Hepatocyte (in vitro differentiated cells): Measurements from ENCODE around the gene BDKRB1. TPM values are rescaled to one million over a fixed set of nuclear protein-coding genes. Genes with fewer than 3 reads are reported as not detected.

Experiments used
- DNase-seq: peaks from one replicate; pipeline ENCODE4 v3.0.0-alpha.2; 2016; ENCODE audit warnings: low spot score
- H2AFZ ChIP-seq: fragments of 200-600 bp; sonication (generic); 2 replicates; pipeline ENCODE4 v1.6.0; 2016; ENCODE audit warnings: antibody characterized with exemption, mild to moderate bottlenecking
- H3K27ac ChIP-seq: fragments of 200-600 bp; sonication (generic); 2 replicates; pipeline ENCODE4 v1.5.1; 2016; ENCODE audit warnings: mild to moderate bottlenecking
- H3K27me3 ChIP-seq: fragments of 200-600 bp; sonication (generic); 2 replicates; pipeline ENCODE4 v1.6.1; 2016
- H3K36me3 ChIP-seq: fragments of 200-600 bp; sonication (generic); replicated peaks from 2 replicates; pipeline ENCODE4 v1.5.1; 2016; ENCODE audit warnings: low read depth; ENCODE audit not compliant: insufficient read depth
- H3K4me1 ChIP-seq: fragments of 200-600 bp; sonication (generic); 2 replicates; pipeline ENCODE4 v1.5.1; 2016; ENCODE audit warnings: mild to moderate bottlenecking, moderate library complexity; ENCODE audit not compliant: insufficient read depth
- H3K4me2 ChIP-seq: fragments of 200-600 bp; sonication (generic); 2 replicates; pipeline ENCODE4 v1.6.0; 2016
- H3K4me3 ChIP-seq: fragments of 200-600 bp; sonication (generic); 2 replicates; pipeline ENCODE4 v1.5.1; 2016; ENCODE audit warnings: mild to moderate bottlenecking
- H3K79me2 ChIP-seq: fragments of 200-600 bp; sonication (generic); 2 replicates; pipeline ENCODE4 v1.6.0; 2017; ENCODE audit warnings: mild to moderate bottlenecking
- H3K9me2 ChIP-seq: fragments of 200-600 bp; sonication (generic); replicated peaks from 2 replicates; pipeline ENCODE4 v1.6.0; 2017; ENCODE audit warnings: mild to moderate bottlenecking; ENCODE audit not compliant: insufficient read depth
- H3K9me3 ChIP-seq: fragments of 200-600 bp; sonication (generic); 2 replicates; pipeline ENCODE4 v1.5.1; 2016; ENCODE audit warnings: low read depth, mild to moderate bottlenecking
- H4K20me1 ChIP-seq: fragments of 200-600 bp; sonication (generic); 2 replicates; pipeline ENCODE4 v1.6.0; 2016; ENCODE audit warnings: mild to moderate bottlenecking; ENCODE audit not compliant: insufficient read depth, poor library complexity, severe bottlenecking
- CTCF ChIP-seq: fragments of 200-600 bp; sonication (generic); IDR thresholded peaks from 2 replicates; pipeline ENCODE4 v1.5.1; 2016; ENCODE audit warnings: antibody characterized with exemption, mild to moderate bottlenecking; ENCODE audit not compliant: poor library complexity
- EZH2 ChIP-seq: fragments of 200-600 bp; sonication (generic); IDR thresholded peaks from 2 replicates; pipeline ENCODE4 v1.6.1; 2016; ENCODE audit warnings: antibody characterized with exemption, mild to moderate bottlenecking, borderline replicate concordance
- EZH2phosphoT487 ChIP-seq: fragments of 200-600 bp; sonication (generic); IDR thresholded peaks from one replicate; pipeline ENCODE4 v1.6.1; 2018; ENCODE audit warnings: antibody characterized with exemption, mild to moderate bottlenecking, low read depth, moderate library complexity; ENCODE audit not compliant: unreplicated experiment, severe bottlenecking
- WGBS: methylation state at CpG from one replicate; pipeline ENCODE4 v1.1.6; 2016; ENCODE audit warnings: low lambda C conversion rate; ENCODE audit errors: missing lambda C conversion rate; 5-methylcytosine and 5-hydroxymethylcytosine counted together
- polyA plus RNA-seq: library from polyadenylated mRNA; unstranded; fragments of >200 nt; fragmentation: Nextera tagmentation; extraction: Ambion mirVana; gene quantifications from 2 replicates; pipeline ENCODE4 v1.2.1, GENCODE V29; 2016
- total RNA-seq: library from RNA; depleted of rRNA; stranded (reverse); fragments of >200 nt; gene quantifications from 2 replicates; pipeline ENCODE4 v1.2.3, GENCODE V29; 2014

BDKRB1 gene
- total and polyA plus RNA-seq, 2 experiments from 2014 or later = 11.9 to 33.0 TPM

- 92% methylated on average over 12 of the region's 12 CpGs for WGBS
- no peak for DNase-seq
- H3K9me3 ChIP-seq = no peaks in the 10 kb centered on the region
- H4K20me1 ChIP-seq = no peaks in the 10 kb centered on the region
- no peak for TF ChIP-seq CTCF
- no peak for TF ChIP-seq EZH2
- no peak for TF ChIP-seq EZH2phosphoT487
- no peak overlapping the region for H3K27ac ChIP-seq
- H3K27me3 ChIP-seq = no peaks in the 10 kb centered on the region
- H2AFZ ChIP-seq = no peak overlapping the region
- no peak overlapping the region for H3K4me3 ChIP-seq
- H3K4me2 ChIP-seq = no peak overlapping the region
- peaks cover 15% of the 10 kb centered on the region for H3K4me1 ChIP-seq
- no peaks in the 10 kb centered on the region for H3K9me2 ChIP-seq
- H3K79me2 ChIP-seq = peaks cover 2% of the 10 kb centered on the region
- H3K36me3 ChIP-seq = no peaks in the 10 kb centered on the region
These were observed 47.3 kb upstream of the BDKRB1 start for GRCh38 chr14:96208739-96209138.

GRCh38 chr14:96212140-96212539 lies 43.9 kb upstream of the BDKRB1 start:
- Histone ChIP-seq H3K4me1 (no peaks in the 10 kb centered on the region), H3K4me3 (no peak overlapping the region), H3K4me2 (no peak overlapping the region), H3K27me3 (no peaks in the 10 kb centered on the region), H3K9me2 (no peaks in the 10 kb centered on the region), H2AFZ (no peak overlapping the region), H3K9me3 (no peaks in the 10 kb centered on the region), H4K20me1 (no peaks in the 10 kb centered on the region), H3K79me2 (no peaks in the 10 kb centered on the region), H3K27ac (no peak overlapping the region), H3K36me3 (no peaks in the 10 kb centered on the region)
- DNase-seq = no peak
- TF ChIP-seq EZH2 = no peak
- no peak for TF ChIP-seq CTCF
- no peak for TF ChIP-seq EZH2phosphoT487

- TF ChIP-seq EZH2 = no peak
- TF ChIP-seq CTCF = no peak
- TF ChIP-seq EZH2phosphoT487 = no peak
- Histone ChIP-seq H3K27ac (no peak overlapping the region), H3K9me2 (no peaks in the 10 kb centered on the region), H3K4me2 (no peak overlapping the region), H3K27me3 (no peaks in the 10 kb centered on the region), H2AFZ (no peak overlapping the region), H4K20me1 (no peaks in the 10 kb centered on the region), H3K9me3 (no peaks in the 10 kb centered on the region), H3K4me1 (no peaks in the 10 kb centered on the region), H3K79me2 (no peaks in the 10 kb centered on the region), H3K4me3 (no peak overlapping the region), H3K36me3 (no peaks in the 10 kb centered on the region)
- DNase-seq = no peak
- WGBS = 100% methylated on average over 4 of the region's 4 CpGs
These were observed 43.1 kb upstream of the BDKRB1 start for GRCh38 chr14:96212896-96213295.
